NCI-H526 treated with DMSO at 0.1 percent for 48 hours (cell line): ENCODE results near the gene SPACA1.

Experiments used
- DNase-seq: peaks from one replicate; lab custom pipeline; 2025; lab: John Stamatoyannopoulos, UW

The SPACA1 gene

DNA sequence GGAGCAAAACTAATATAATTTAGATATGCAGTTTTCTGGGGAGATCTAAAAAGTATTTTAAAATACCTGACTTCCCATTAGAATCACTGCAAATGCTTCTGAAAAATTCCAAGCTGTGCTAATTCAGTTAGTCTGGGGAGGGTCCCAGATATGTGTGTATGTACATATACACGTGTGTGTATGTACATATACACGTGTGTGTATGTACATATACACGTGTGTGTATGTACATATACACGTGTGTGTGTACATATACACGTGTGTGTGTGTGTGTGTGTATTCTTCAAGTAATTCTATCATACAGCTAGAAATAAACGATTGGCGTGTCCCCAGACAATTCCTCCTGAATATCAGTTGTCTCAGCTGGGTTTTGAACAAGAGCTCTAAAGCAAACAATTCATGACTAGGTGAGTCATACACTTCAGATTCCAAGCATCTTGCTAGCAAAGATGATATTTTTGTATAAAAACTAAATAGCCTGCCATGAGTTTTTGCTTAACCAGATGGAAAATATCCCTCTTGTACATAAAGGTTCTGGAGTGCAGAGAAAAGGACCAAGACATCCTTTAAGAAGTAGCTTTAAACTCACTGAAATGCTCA lies 58.2 kb downstream of the SPACA1 start:
- no peak for DNase-seq

DNA sequence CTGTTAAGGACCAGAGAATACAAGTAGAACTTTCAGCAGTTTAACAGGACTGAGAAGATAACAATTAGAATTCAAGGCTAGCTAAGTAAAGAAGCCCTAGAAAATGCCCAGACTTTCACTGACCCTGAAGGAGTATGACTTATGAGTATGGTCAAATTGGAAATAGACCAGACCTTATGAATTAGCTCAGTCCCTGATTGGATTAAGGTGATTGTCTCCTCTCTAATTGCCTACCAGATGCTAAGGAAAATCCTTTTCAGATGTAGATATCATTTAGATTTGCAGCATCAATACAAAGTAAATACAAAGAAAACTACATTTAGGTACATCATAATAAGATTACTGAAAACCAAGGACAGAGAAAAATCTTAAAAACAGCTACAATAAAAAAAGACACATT lies 59.6 kb downstream of the SPACA1 start:
- DNase-seq, result no peak

DNA sequence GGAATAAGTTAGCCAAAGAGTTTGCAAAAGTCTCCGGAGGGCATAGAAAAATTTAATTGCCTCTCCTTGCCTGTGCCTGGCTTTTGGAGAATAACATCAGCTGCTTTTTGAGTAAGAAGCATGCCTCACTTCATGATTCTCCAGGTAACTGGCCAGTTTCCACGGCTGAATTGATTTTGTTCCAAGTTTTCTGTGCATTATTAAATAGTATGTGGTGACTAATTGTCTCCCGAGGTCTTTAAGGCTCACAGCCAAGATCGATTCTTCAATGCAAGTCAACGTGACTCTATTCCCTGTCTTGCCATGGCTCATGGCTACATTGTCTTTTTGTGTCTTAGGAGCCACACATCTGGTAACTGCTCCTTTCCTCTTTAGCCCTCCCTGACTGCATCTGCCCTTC lies 64.3 kb downstream of the SPACA1 start:
- no peak for DNase-seq

DNA sequence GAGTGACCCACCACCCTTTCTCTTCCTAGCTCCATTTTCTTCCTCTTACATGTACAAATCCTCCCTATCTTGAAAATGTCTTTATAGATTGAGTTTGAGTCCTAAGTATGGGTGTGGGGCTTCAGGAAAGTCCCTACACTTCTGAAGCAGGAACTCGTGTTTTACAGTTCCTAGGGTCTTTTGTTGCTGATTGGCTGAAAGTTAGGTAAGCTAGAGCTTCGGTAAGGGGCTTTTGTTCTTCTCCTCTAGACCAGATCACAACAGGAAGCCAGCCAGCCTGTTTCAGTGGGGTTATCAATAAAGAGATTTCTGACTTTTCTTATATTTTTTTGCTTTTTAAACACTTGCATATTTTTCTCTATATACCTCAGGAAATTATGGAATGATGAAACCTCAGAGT lies 67.2 kb downstream of the SPACA1 start:
- DNase-seq, result no peak

DNA sequence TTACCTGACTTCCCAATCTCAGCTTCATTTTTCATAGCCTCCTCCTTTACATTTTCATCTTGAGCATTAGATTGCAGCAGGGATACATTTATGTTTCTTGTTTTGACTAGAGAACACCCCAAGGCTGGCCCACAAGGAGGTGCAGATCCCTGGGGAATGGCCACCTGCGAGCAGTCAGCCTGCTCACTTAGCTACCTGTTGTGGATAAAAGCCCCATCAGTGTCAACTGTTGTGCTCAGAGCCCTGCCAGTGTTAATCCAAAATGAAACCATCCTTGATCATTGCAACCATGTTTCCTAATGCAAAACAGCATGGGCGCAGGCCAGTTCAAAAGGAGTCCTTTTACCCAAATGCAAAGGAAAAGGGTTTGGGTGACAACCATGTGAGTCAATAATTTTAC lies 67.7 kb downstream of the SPACA1 start:
- DNase-seq, result no peak

DNA sequence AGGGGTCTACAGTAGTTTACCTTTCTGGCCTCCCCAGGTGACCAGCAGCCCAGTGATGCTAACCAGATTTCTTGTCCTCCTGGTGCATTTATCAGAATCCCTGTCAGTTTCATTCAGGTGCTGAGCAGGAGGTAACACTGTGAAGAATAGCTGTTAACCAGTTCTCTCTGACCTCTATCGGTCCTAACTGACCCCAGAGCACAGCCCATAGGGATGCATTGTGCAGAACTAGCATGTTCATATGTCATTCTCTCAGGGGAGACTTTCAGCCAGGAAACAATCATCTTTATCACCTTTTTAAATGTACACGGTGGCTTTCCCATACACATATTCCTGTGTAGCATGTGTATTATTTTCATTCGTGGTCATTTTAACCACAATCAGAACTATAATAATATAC lies 68.6 kb downstream of the SPACA1 start:
- DNase-seq, result no peak
